ENCODE data around the gene CD46.

- no peak for TF ChIP-seq EZH2 (IDR thresholded peaks at IDR 0.05; ENCODE audit: borderline replicate concordance, low read depth, low read length, poor library complexity, severe bottlenecking)
- TF ChIP-seq CTCF (conservative IDR thresholded peaks at IDR 0.05; ENCODE audit: low read depth, low read length) = no peak
Observed at GRCh38 chr1:207825409-207825695, 73.5 kb downstream of the CD46 start.
